ENCODE results near the gene DYNLT4. TPM values are rescaled to one million over a fixed set of nuclear protein-coding genes. Genes with fewer than 3 reads are reported as not detected.

The DYNLT4 gene
- total and polyA plus RNA-seq, 2 of the 13 experiments (the other 11 are each of a cell fraction or from before 2014, with no cell fraction given), result 0.77 TPM; not detected in 1

DNA sequence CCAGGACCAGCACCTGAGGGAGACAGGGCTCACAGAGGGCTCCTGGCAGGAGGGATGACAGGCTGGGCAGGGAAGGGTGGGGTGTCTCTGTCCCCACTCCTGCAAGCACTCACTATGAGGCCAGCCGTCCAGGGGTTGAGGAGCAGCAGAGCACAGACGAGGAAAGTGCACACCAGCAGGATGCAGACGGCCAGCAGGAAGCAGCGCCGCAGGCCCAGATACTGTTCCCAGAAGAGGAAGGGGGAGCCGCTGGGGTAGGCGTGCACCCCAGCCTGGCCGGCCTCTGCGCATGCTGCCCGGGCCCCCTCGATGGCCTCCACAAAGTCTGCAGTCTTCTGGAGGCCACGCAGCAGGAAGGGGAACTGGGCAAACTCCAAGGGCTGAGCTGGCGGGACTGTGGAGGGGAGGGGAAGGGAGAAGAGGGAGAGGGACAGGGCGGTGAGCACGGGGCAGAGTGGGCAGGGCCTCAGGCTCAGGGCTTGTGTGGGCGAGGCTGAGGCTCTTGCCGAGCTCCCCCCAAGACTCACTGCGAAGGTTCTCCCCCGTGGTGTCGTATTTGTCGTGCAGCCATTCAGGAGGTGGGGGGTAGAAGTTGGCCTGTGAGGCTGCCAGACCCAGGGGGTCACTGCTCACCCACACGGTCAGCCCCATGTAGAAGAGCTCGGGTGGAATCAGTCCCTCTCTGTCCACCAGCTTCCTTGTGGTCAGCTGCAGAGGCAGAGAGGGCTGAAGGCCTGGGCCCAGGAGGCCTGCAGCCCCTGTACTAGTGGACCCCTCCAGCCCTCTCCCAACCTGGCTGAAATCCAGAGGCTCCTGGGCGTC is 19.4 kb upstream of the DYNLT4 start (continued):
- TF ChIP-seq ZNF292 (CRISPR knock-in tag; IDR thresholded peaks at IDR 0.05; ENCODE audit: borderline replicate concordance, low read depth) (peak; percentile 41; the same call in 1 of the 2 replicates), RARA (CRISPR knock-in tag; IDR thresholded peaks at IDR 0.05) (peak; percentile 45), KMT2A (CRISPR knock-in tag; IDR thresholded peaks at IDR 0.05) (peak; percentile 55; the same call in 1 of the 2 replicates), ZSCAN22 (CRISPR knock-in tag; IDR thresholded peaks at IDR 0.05) (no peak), ZBTB7B (CRISPR knock-in tag; IDR thresholded peaks at IDR 0.05) (peak; percentile 57; the same call in 1 of the 2 replicates), ZUFSP (CRISPR knock-in tag; IDR thresholded peaks at IDR 0.05; ENCODE audit: borderline replicate concordance) (no peak), ZBTB2 (CRISPR knock-in tag; IDR thresholded peaks at IDR 0.05; ENCODE audit: low read depth) (peak; percentile 68), BATF2 (CRISPR knock-in tag; IDR thresholded peaks at IDR 0.05) (peak; percentile 65; the same call in 1 of the 2 replicates), ZFX (CRISPR knock-in tag; IDR thresholded peaks at IDR 0.05; ENCODE audit: low read depth) (peak; percentile 85), PPARG (CRISPR knock-in tag; conservative IDR thresholded peaks at IDR 0.05) (no peak), ZNF510 (CRISPR knock-in tag; IDR thresholded peaks at IDR 0.05; ENCODE audit: low read depth) (0 out of 2 replicates have a peak, but pooled peaks have one; percentile 24), ZNF746 (CRISPR knock-in tag; IDR thresholded peaks at IDR 0.05) (peak; percentile 66; the same call in 1 of the 2 replicates), HOXA5 (CRISPR knock-in tag; IDR thresholded peaks at IDR 0.05) (peak; percentile 72; the same call in 1 of the 2 replicates), TAF1 (CRISPR knock-in tag; IDR thresholded peaks at IDR 0.05) (peak; percentile 58; the same call in 1 of the 2 replicates), ZNF263 (CRISPR knock-in tag; IDR thresholded peaks at IDR 0.05) (peak; percentile 47; the same call in 1 of the 2 replicates), ZNF567 (CRISPR knock-in tag; IDR thresholded peaks at IDR 0.05; ENCODE audit: borderline replicate concordance) (peak; percentile 98), PCBP1 (IDR thresholded peaks at IDR 0.05; ENCODE audit: borderline replicate concordance, low read depth, low read length) (0 out of 2 replicates have a peak, but pooled peaks have one; percentile 17), ARNT2 (CRISPR knock-in tag; IDR thresholded peaks at IDR 0.05; ENCODE audit: low read depth) (peak; percentile 18; the same call in 1 of the 2 replicates), NR2C2 (CRISPR knock-in tag; IDR thresholded peaks at IDR 0.05; ENCODE audit: borderline replicate concordance) (0 out of 2 replicates have a peak, but pooled peaks have one; percentile 32), EP300 (IDR thresholded peaks at IDR 0.05; ENCODE audit: low read depth in 2 of 2, low read length in 2 of 2) (0 out of 4 replicates have a peak, but pooled peaks of 1 of the 2 experiments have one; percentile 19), EP300 (CRISPR knock-in tag; IDR thresholded peaks at IDR 0.05; ENCODE audit: borderline replicate concordance) (no peak)
- TF ChIP-seq, protein P1, sequence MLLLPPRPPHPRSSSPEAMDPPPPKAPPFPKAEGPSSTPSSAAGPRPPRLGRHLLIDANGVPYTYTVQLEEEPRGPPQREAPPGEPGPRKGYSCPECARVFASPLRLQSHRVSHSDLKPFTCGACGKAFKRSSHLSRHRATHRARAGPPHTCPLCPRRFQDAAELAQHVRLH (CRISPR knock-in tag; IDR thresholded peaks at IDR 0.05; ENCODE audit: borderline replicate concordance, low read depth), result 0 out of 2 replicates have a peak, but pooled peaks have one; percentile 40
- TF ChIP-seq, protein P2, sequence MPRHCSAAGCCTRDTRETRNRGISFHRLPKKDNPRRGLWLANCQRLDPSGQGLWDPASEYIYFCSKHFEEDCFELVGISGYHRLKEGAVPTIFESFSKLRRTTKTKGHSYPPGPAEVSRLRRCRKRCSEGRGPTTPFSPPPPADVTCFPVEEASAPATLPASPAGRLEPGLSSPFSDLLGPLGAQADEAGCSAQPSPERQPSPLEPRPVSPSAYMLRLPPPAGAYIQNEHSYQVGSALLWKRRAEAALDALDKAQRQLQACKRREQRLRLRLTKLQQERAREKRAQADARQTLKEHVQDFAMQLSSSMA (CRISPR knock-in tag; IDR thresholded peaks at IDR 0.05), result no peak
